GM23338 (cell line): ENCODE data around the gene STX5. TPM values are rescaled to one million over a fixed set of nuclear protein-coding genes. Genes with fewer than 3 reads are reported as not detected.
A peak's percentile ranks its signal among the peaks of the same experiment; 100 is the strongest.

Source experiments
- ATAC-seq: fragments of 200-7000 bp; cut with Tn5 transposase; 3 replicates; pipeline ENCODE4 v1.9.1; 2020
- DNase-seq: peaks from one replicate; pipeline ENCODE4 v3.0.0-alpha.2; 2015; ENCODE audit warnings: low spot score
- H2AFZ ChIP-seq: fragments of 200-600 bp; sonication (generic); 2 replicates; pipeline ENCODE4 v1.8.0; 2016; ENCODE audit warnings: antibody characterized with exemption, mild to moderate bottlenecking, moderate library complexity
- H3F3A ChIP-seq: fragments of 200-600 bp; sonication (generic); replicated peaks from 2 replicates; pipeline ENCODE4 v1.8.0; 2017; ENCODE audit warnings: antibody characterized with exemption, mixed run types, low read depth
- H3K27ac ChIP-seq: fragments of 200-600 bp; sonication (generic); 2 replicates; pipeline ENCODE4 v1.6.1; 2016; ENCODE audit warnings: low read depth
- H3K27me3 ChIP-seq: fragments of 200-600 bp; sonication (generic); 2 replicates; pipeline ENCODE4 v1.8.0; 2016; ENCODE audit warnings: mild to moderate bottlenecking, mixed run types, moderate library complexity; ENCODE audit not compliant: insufficient read depth
- H3K36me3 ChIP-seq: fragments of 200-600 bp; sonication (generic); 2 replicates; pipeline ENCODE4 v1.8.0; 2016; ENCODE audit warnings: mild to moderate bottlenecking; ENCODE audit not compliant: insufficient read depth
- H3K4me1 ChIP-seq: fragments of 200-600 bp; sonication (generic); 2 replicates; pipeline ENCODE4 v1.8.0; 2016; ENCODE audit warnings: mild to moderate bottlenecking, moderate library complexity; ENCODE audit not compliant: insufficient read depth
- H3K4me2 ChIP-seq: fragments of 200-600 bp; sonication (generic); 2 replicates; pipeline ENCODE4 v1.7.1; 2017; ENCODE audit warnings: mixed run types
- H3K4me3 ChIP-seq: fragments of 200-600 bp; sonication (generic); 2 replicates; pipeline ENCODE4 v1.6.1; 2016; ENCODE audit warnings: mixed run types
- H3K79me2 ChIP-seq: fragments of 200-600 bp; sonication (generic); replicated peaks from 2 replicates; pipeline ENCODE4 v1.8.0; 2017; ENCODE audit warnings: mild to moderate bottlenecking; ENCODE audit not compliant: insufficient read depth
- H3K9me2 ChIP-seq: fragments of 200-600 bp; sonication (generic); 2 replicates; pipeline ENCODE4 v1.8.0; 2017; ENCODE audit not compliant: insufficient read depth
- H4K20me1 ChIP-seq: fragments of 200-600 bp; sonication (generic); replicated peaks from 2 replicates; pipeline ENCODE4 v1.8.0; 2017; ENCODE audit warnings: mild to moderate bottlenecking; ENCODE audit not compliant: insufficient read depth
- H3K27ac Mint-ChIP-seq: 2 replicates; pipeline ENCODE4 v1.8.0; 2020; ENCODE audit warnings: inconsistent platforms, mild to moderate bottlenecking, moderate library complexity, mixed read lengths
- H3K27me3 Mint-ChIP-seq: 3 replicates; pipeline ENCODE4 v1.8.0; 2022; ENCODE audit warnings: low read depth, mild to moderate bottlenecking, moderate library complexity, mixed read lengths, inconsistent platforms; ENCODE audit not compliant: insufficient read depth, poor library complexity
- H3K36me3 Mint-ChIP-seq: 3 replicates; pipeline ENCODE4 v1.8.0; 2021; ENCODE audit warnings: low read depth, mild to moderate bottlenecking, inconsistent platforms, moderate library complexity, mixed read lengths
- H3K4me1 Mint-ChIP-seq: 3 replicates; pipeline ENCODE4 v1.8.0; 2020; ENCODE audit warnings: mild to moderate bottlenecking, inconsistent platforms, mixed read lengths
- H3K4me3 Mint-ChIP-seq: 3 replicates; pipeline ENCODE4 v1.8.0; 2021; ENCODE audit warnings: moderate library complexity, mild to moderate bottlenecking, inconsistent platforms, mixed read lengths
- H3K9me3 Mint-ChIP-seq: 3 replicates; pipeline ENCODE4 v1.8.0; 2020; ENCODE audit warnings: moderate library complexity, mild to moderate bottlenecking, inconsistent platforms, mixed read lengths
- CREB1 ChIP-seq: fragments of 250-450 bp; sonication (Bioruptor Pico); IDR thresholded peaks from 2 replicates; pipeline ENCODE4 v1.5.0; 2020; ENCODE audit warnings: low read depth, mild to moderate bottlenecking, moderate library complexity
- EZH2 ChIP-seq: fragments of 200-600 bp; sonication (generic); IDR thresholded peaks from one replicate; pipeline ENCODE4 v1.8.0; 2017; ENCODE audit warnings: antibody characterized with exemption, mild to moderate bottlenecking, low read depth; ENCODE audit not compliant: unreplicated experiment
- EZH2phosphoT487 ChIP-seq: fragments of 200-600 bp; sonication (generic); IDR thresholded peaks from one replicate; pipeline ENCODE4 v1.8.1; 2018; ENCODE audit warnings: antibody characterized with exemption; ENCODE audit not compliant: unreplicated experiment
- POLR2AphosphoS5 ChIP-seq: IDR thresholded peaks from 2 replicates; pipeline ENCODE4 v1.6.1; 2016; ENCODE audit warnings: antibody characterized with exemption, low read depth
- ZNF331 ChIP-seq: fragments of 250-450 bp; sonication (Bioruptor Pico); IDR thresholded peaks from 2 replicates; pipeline ENCODE4 v1.5.0; 2020; ENCODE audit warnings: low read depth, mild to moderate bottlenecking, moderate library complexity
- polyA plus RNA-seq: library from polyadenylated mRNA; unstranded; fragments of >200 nt; fragmentation: Nextera tagmentation; extraction: Ambion mirVana; gene quantifications from 2 replicates; pipeline ENCODE4 v1.2.1, GENCODE V29; 2016
- total RNA-seq: library from RNA; depleted of rRNA; stranded (reverse); fragments of >200 nt; shearing (Covaris generic); gene quantifications from 2 replicates; pipeline ENCODE4 v1.2.3, GENCODE V29; 2014
- TF ChIP-seq, protein P1 (sequence below), 2 experiments: fragments of 200-600 bp in 1 of 2; sonication (generic) in 1 of 2; conservative IDR thresholded peaks; 2 replicates each; pipeline versions ENCODE4 v1.5.1 to v1.6.1; 2016 to 2017; ENCODE audit warnings: antibody characterized with exemption in 2 of 2, low read depth in 2 of 2, mild to moderate bottlenecking in 2 of 2, moderate library complexity in 1 of 2
- TF ChIP-seq, protein P2 (sequence below): IDR thresholded peaks from 2 replicates; pipeline ENCODE4 v1.6.1; 2016; ENCODE audit warnings: antibody characterized with exemption
- TF ChIP-seq, protein P3 (sequence below): IDR thresholded peaks from one replicate; pipeline ENCODE4 v1.6.1; 2018; ENCODE audit warnings: antibody characterized with exemption; ENCODE audit not compliant: unreplicated experiment

The STX5 gene
- total and polyA plus RNA-seq, 2 experiments from 2014 or later: 7.7 to 22.2 TPM

DNA sequence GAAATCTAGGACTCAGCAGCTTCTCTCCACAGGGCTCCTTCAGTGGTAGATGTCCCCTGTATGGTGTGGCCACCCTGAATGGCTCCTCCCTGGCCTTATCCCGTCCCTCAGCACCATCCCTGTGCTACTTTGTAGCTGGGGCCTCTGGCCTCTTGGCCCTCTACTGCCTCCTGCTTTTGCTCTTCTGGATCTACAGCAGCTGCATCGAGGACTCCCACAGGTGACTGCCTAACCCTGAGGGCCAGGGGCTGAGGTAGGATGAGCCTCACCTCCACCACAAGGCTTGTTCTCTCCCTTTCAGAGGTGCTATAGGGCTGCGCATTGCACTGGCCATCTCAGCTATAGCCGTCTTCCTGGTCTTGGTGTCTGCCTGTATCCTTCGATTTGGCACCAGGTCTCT lies 42.9 kb downstream of the STX5 start:
- H3K36me3 ChIP-seq: peaks cover 21% of the 10 kb centered on the region
- peak overlapping the region; percentile 77; the same call in 1 of the 2 replicates for H3K4me3 ChIP-seq
- Mint-ChIP-seq H3K27me3 (peaks cover 21% of the 10 kb centered on the region), H3K36me3 (peaks cover 65% of the 10 kb centered on the region), H3K27ac (no peak overlapping the region; the same call in 1 of the 2 replicates), H3K4me3 (peak overlapping the region; percentile 93), H3K4me1 (peaks cover 29% of the 10 kb centered on the region), H3K9me3 (no peaks in the 10 kb centered on the region; the same call in 2 of the 3 replicates)
- DNase-seq: peak; percentile 39
- TF ChIP-seq EZH2: no peak
- no peak for TF ChIP-seq CREB1 (CRISPR knock-in tag)
- no peak for TF ChIP-seq POLR2AphosphoS5
- TF ChIP-seq, protein P1, sequence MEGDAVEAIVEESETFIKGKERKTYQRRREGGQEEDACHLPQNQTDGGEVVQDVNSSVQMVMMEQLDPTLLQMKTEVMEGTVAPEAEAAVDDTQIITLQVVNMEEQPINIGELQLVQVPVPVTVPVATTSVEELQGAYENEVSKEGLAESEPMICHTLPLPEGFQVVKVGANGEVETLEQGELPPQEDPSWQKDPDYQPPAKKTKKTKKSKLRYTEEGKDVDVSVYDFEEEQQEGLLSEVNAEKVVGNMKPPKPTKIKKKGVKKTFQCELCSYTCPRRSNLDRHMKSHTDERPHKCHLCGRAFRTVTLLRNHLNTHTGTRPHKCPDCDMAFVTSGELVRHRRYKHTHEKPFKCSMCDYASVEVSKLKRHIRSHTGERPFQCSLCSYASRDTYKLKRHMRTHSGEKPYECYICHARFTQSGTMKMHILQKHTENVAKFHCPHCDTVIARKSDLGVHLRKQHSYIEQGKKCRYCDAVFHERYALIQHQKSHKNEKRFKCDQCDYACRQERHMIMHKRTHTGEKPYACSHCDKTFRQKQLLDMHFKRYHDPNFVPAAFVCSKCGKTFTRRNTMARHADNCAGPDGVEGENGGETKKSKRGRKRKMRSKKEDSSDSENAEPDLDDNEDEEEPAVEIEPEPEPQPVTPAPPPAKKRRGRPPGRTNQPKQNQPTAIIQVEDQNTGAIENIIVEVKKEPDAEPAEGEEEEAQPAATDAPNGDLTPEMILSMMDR (conservative IDR thresholded peaks at IDR 0.05; ENCODE audit: low read depth in 2 of 2): peak; percentile 26 to 30; a peak in 3 of 4 replicates
- TF ChIP-seq EZH2phosphoT487: no peak
- peaks cover 11% of the 10 kb centered on the region; the same call in 1 of the 2 replicates for H3K4me1 ChIP-seq
- H4K20me1 ChIP-seq: peaks cover 3% of the 10 kb centered on the region
- no peak overlapping the region for H2AFZ ChIP-seq
- H3K27ac ChIP-seq: no peak overlapping the region; the same call in 1 of the 2 replicates
- H3K9me2 ChIP-seq: no peaks in the 10 kb centered on the region
- peaks cover 40% of the 10 kb centered on the region for H3K79me2 ChIP-seq
- H3F3A ChIP-seq: peaks cover 62% of the 10 kb centered on the region
- no peak; the same call in 2 of the 3 replicates for ATAC-seq
- H3K27me3 ChIP-seq: no peaks in the 10 kb centered on the region
- H3K4me2 ChIP-seq: no peak overlapping the region

DNA sequence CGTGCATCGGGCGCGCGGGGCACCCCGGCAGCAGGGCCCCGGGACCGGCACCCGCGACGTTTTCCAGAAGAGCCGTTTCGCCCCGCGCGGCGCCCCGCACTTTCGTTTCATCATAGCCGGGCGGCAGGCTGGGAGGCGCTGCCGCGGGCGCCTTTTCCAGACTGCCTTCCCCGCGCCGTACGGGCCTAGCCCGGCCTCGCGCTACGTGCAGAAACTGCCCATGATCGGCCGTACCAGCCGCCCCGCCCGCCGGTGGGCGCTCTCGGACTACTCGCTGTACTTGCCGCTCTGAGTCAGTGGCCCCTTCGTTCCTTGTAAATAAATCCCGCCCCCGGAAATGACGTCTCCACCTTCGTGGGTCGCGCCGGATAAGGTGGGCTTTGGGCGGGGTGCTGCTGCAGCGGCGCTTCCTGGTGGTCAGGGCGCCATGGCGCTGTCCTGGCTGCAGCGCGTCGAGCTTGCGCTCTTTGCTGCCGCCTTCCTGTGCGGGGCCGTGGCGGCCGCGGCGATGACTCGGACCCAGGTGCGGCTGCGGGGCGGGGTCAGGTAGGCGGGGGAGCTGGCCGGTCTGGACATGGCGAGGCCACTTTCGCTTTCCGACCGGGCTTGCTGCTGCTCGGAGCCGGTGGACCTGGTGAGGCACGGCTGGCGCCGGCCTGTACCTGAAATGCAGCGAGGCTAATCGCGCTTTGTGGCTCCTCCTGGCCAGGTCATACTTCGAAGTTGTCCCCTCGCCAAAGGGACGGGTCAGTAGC lies 44.7 kb downstream of the STX5 start, which contains the start of gene TMEM179B:
Gene TMEM179B (plus strand): TSS at position 398 of the 755 bp plus-strand sequence. CDS start 30 bp downstream, at position 428.
- Mint-ChIP-seq H3K4me3 (peak within 1 kb of the TSS; percentile 93), H3K9me3 (no peaks in the 10 kb centered on the region; the same call in 2 of the 3 replicates)
- no peak for TF ChIP-seq ZNF331 (CRISPR knock-in tag)
- TF ChIP-seq, protein P1 (conservative IDR thresholded peaks at IDR 0.05; ENCODE audit: low read depth in 2 of 2): peak; percentile 26 to 64; a peak in 3 of 4 replicates
- TF ChIP-seq, protein P2, sequence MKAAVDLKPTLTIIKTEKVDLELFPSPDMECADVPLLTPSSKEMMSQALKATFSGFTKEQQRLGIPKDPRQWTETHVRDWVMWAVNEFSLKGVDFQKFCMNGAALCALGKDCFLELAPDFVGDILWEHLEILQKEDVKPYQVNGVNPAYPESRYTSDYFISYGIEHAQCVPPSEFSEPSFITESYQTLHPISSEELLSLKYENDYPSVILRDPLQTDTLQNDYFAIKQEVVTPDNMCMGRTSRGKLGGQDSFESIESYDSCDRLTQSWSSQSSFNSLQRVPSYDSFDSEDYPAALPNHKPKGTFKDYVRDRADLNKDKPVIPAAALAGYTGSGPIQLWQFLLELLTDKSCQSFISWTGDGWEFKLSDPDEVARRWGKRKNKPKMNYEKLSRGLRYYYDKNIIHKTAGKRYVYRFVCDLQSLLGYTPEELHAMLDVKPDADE: peak; percentile 83
- TF ChIP-seq, protein P3, sequence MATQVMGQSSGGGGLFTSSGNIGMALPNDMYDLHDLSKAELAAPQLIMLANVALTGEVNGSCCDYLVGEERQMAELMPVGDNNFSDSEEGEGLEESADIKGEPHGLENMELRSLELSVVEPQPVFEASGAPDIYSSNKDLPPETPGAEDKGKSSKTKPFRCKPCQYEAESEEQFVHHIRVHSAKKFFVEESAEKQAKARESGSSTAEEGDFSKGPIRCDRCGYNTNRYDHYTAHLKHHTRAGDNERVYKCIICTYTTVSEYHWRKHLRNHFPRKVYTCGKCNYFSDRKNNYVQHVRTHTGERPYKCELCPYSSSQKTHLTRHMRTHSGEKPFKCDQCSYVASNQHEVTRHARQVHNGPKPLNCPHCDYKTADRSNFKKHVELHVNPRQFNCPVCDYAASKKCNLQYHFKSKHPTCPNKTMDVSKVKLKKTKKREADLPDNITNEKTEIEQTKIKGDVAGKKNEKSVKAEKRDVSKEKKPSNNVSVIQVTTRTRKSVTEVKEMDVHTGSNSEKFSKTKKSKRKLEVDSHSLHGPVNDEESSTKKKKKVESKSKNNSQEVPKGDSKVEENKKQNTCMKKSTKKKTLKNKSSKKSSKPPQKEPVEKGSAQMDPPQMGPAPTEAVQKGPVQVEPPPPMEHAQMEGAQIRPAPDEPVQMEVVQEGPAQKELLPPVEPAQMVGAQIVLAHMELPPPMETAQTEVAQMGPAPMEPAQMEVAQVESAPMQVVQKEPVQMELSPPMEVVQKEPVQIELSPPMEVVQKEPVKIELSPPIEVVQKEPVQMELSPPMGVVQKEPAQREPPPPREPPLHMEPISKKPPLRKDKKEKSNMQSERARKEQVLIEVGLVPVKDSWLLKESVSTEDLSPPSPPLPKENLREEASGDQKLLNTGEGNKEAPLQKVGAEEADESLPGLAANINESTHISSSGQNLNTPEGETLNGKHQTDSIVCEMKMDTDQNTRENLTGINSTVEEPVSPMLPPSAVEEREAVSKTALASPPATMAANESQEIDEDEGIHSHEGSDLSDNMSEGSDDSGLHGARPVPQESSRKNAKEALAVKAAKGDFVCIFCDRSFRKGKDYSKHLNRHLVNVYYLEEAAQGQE: peak; percentile 12

More for the DNA sequence above, 44.7 kb downstream of the STX5 start, which contains the start of gene TMEM179B:
- Histone ChIP-seq H3K4me2 (peak within 1 kb of the TSS; percentile 86), H3K4me1 (peaks cover 11% of the 10 kb centered on the region; the same call in 1 of the 2 replicates), H3K27me3 (no peaks in the 10 kb centered on the region), H3K79me2 (peaks cover 40% of the 10 kb centered on the region), H3F3A (peaks cover 48% of the 10 kb centered on the region), H3K4me3 (peak within 1 kb of the TSS; percentile 77), H4K20me1 (no peaks in the 10 kb centered on the region), H3K9me2 (no peaks in the 10 kb centered on the region), H3K36me3 (peaks cover 12% of the 10 kb centered on the region; the same call in 1 of the 2 replicates), H2AFZ (peak within 1 kb of the TSS; percentile 15; the same call in 1 of the 2 replicates), H3K27ac (peak within 1 kb of the TSS; percentile 98)
- H3K36me3 Mint-ChIP-seq: peaks cover 69% of the 10 kb centered on the region
- peak; percentile 100 for DNase-seq
- peaks cover 18% of the 10 kb centered on the region for H3K27me3 Mint-ChIP-seq
- peak within 1 kb of the TSS; percentile 99 for H3K27ac Mint-ChIP-seq
- peak; percentile 66 for ATAC-seq
- peaks cover 25% of the 10 kb centered on the region for H3K4me1 Mint-ChIP-seq
